HCT116 (cell line): ENCODE measurements around the gene HOXD11. TPM values are rescaled to one million over a fixed set of nuclear protein-coding genes. Genes with fewer than 3 reads are reported as not detected.

Experiments used
- ATAC-seq: fragments of 200-7000 bp; cut with Tn5 transposase; 2 replicates; pipeline ENCODE4 v1.9.1; 2020; ENCODE audit warnings: mild to moderate bottlenecking, moderate library complexity
- BruUV-seq: library from RNA; stranded (reverse); fragments of 400-500 nt; replicated peaks from 2 replicates; lab custom pipeline; 2021; lab: Mats Ljungman, UMichigan
- CTCF ChIA-PET: fragments of 300-600 bp; sonication (Branson Sonifier 250); formaldehyde crosslinking; loops from one replicate; lab custom pipeline; 2021; ENCODE audit warnings: antibody characterized with exemption; lab: Charles Lee
- POLR2A ChIA-PET: fragments of 300-600, 350-600 bp; sonication (Branson Sonifier 250); formaldehyde crosslinking; loops from one replicate; lab custom pipeline; 2021; ENCODE audit warnings: antibody characterized with exemption; lab: Charles Lee
- RAD21 ChIA-PET, 2 experiments: fragments of 300-600 bp; sonication (Branson Sonifier 250); formaldehyde crosslinking; loops; one replicate each; lab custom pipeline; 2023; ENCODE audit warnings: low total read pairs in 2 of 2; ENCODE audit not compliant: uncharacterized antibody in 2 of 2, unreplicated experiment in 2 of 2, low non-redundant PET in 1 of 2; lab: Charles Lee
- DNase-seq: peaks from one replicate; pipeline ENCODE4 v3.0.0-alpha.2; 2010; ENCODE audit warnings: low read depth, low spot score
- H2AFZ ChIP-seq: fragments of 200-600 bp; shearing (Covaris generic), sonication (generic); 2 replicates; pipeline ENCODE4 v1.6.1; 2017; ENCODE audit warnings: low read depth, mixed run types, mixed read lengths, antibody characterized with exemption, low read length; ENCODE audit not compliant: poor library complexity, severe bottlenecking
- H3K27ac ChIP-seq: 2 replicates; pipeline ENCODE4 v1.5.1; 2012; ENCODE audit warnings: low read depth, low read length
- H3K27me3 ChIP-seq: fragments of 200-600 bp; sonication (generic); 2 replicates; pipeline ENCODE4 v1.6.1; 2016; ENCODE audit warnings: mixed run types, low read length, mixed read lengths; ENCODE audit not compliant: insufficient read depth
- H3K36me3 ChIP-seq, 2 experiments: fragments of 200-500 bp in 1 of 2; fragments of 200-600 bp in 1 of 2; sonication (Bioruptor generic) in 1 of 2; sonication (generic) in 1 of 2; 2 replicates each; pipeline versions ENCODE4 v1.5.1 to v1.6.1; 2014 to 2016; ENCODE audit warnings: low read length in 2 of 2, inconsistent platforms in 1 of 2, mixed read lengths in 1 of 2, mixed run types in 1 of 2; ENCODE audit not compliant: insufficient read depth in 2 of 2, control insufficient read depth in 1 of 2
- H3K4me1 ChIP-seq, 2 experiments: fragments of 200-600 bp in 1 of 2; sonication (generic) in 1 of 2; 2 replicates each; pipeline versions ENCODE4 v1.5.1 to v1.6.1; 2012 to 2017; ENCODE audit warnings: low read length in 2 of 2, inconsistent platforms in 1 of 2, mild to moderate bottlenecking in 1 of 2, mixed read lengths in 1 of 2, mixed run types in 1 of 2, moderate library complexity in 1 of 2; ENCODE audit not compliant: insufficient read depth in 2 of 2, control insufficient read depth in 1 of 2
- H3K4me2 ChIP-seq: fragments of 200-600 bp; sonication (generic); 2 replicates; pipeline ENCODE4 v1.6.1; 2017; ENCODE audit warnings: mixed run types, low read length, mixed read lengths
- H3K4me3 ChIP-seq, 2 experiments: fragments of 200-600 bp in 1 of 2; sonication (generic) in 1 of 2; replicated peaks in 1 of 2; 2 replicates each; pipeline ENCODE4 v1.5.1; 2011 to 2016; ENCODE audit warnings: low read length in 2 of 2, control low read depth in 1 of 2, low read depth in 1 of 2, mild to moderate bottlenecking in 1 of 2, mixed read lengths in 1 of 2, mixed run types in 1 of 2
- H3K79me2 ChIP-seq: fragments of 200-600 bp; sonication (generic); 2 replicates; pipeline ENCODE4 v1.6.1; 2017; ENCODE audit warnings: mild to moderate bottlenecking, mixed run types, low read length, moderate library complexity, mixed read lengths; ENCODE audit not compliant: insufficient read depth
- H3K9ac ChIP-seq: fragments of 200-600 bp; sonication (generic); 2 replicates; pipeline ENCODE4 v1.6.1; 2016; ENCODE audit warnings: low read length, mixed read lengths
- H3K9me2 ChIP-seq: fragments of 200-600 bp; sonication (generic), shearing (Covaris generic); 2 replicates; pipeline ENCODE4 v1.6.1; 2017; ENCODE audit warnings: mixed run types, mild to moderate bottlenecking, moderate library complexity; ENCODE audit not compliant: insufficient read depth
- H3K9me3 ChIP-seq, 2 experiments: fragments of 200-500 bp in 1 of 2; fragments of 200-600 bp in 1 of 2; sonication (Bioruptor generic) in 1 of 2; sonication (generic) in 1 of 2; 2 replicates each; pipeline ENCODE4 v1.6.1; 2014 to 2017; ENCODE audit warnings: low read length in 2 of 2, mixed read lengths in 2 of 2, inconsistent platforms in 1 of 2, low read depth in 1 of 2, mild to moderate bottlenecking in 1 of 2, mixed run types in 1 of 2, moderate library complexity in 1 of 2; ENCODE audit not compliant: control insufficient read depth in 1 of 2, insufficient read depth in 1 of 2
- H4K20me1 ChIP-seq: fragments of 200-600 bp; sonication (generic), shearing (Covaris generic); 2 replicates; pipeline ENCODE4 v1.6.1; 2017; ENCODE audit warnings: mixed run types, mild to moderate bottlenecking, moderate library complexity; ENCODE audit not compliant: insufficient read depth
- CTCF ChIP-seq, 3 experiments: fragments of 200-600 bp in 1 of 3; sonication (generic) in 1 of 3; IDR thresholded peaks in 2 of 3; conservative IDR thresholded peaks in 1 of 3; 2 replicates each; pipeline ENCODE4 v1.5.1; 2012 to 2017; ENCODE audit warnings: low read depth in 2 of 3, low read length in 2 of 3, antibody characterized with exemption in 1 of 3, borderline replicate concordance in 1 of 3, control low read depth in 1 of 3, mild to moderate bottlenecking in 1 of 3, mixed read lengths in 1 of 3, mixed run types in 1 of 3, moderate library complexity in 1 of 3; ENCODE audit not compliant: insufficient read depth in 1 of 3
- EGR1 ChIP-seq: IDR thresholded peaks from 2 replicates; pipeline ENCODE4 v1.6.1; 2012; ENCODE audit warnings: low read depth
- EZH2phosphoT487 ChIP-seq: fragments of 200-600 bp; IDR thresholded peaks from 2 replicates; pipeline ENCODE4 v1.6.1; 2018; ENCODE audit warnings: antibody characterized with exemption, borderline replicate concordance
- FOSL1 ChIP-seq: IDR thresholded peaks from 2 replicates; pipeline ENCODE4 v1.6.1; 2012; ENCODE audit warnings: low read depth
- POLR2AphosphoS5 ChIP-seq: IDR thresholded peaks from 2 replicates; pipeline ENCODE4 v1.6.1; 2011; ENCODE audit warnings: mild to moderate bottlenecking, low read depth, low read length, moderate library complexity
- ZBTB33 ChIP-seq: IDR thresholded peaks from 2 replicates; pipeline ENCODE4 v1.6.1; 2011; ENCODE audit warnings: mild to moderate bottlenecking, low read length, moderate library complexity; ENCODE audit not compliant: insufficient replicate concordance; ENCODE audit errors: extremely low read depth
- intact Hi-C: fragments of 100-400 bp; cut with micrococcal nuclease; formaldehyde crosslinking; loops from 2 replicates; pipeline ENCODE4 v1.10.0; 2022
- total RNA-seq: library from RNA; stranded (reverse); gene quantifications from one replicate; pipeline ENCODE4 v1.2.1, GENCODE V29; 2021; ENCODE audit not compliant: unreplicated experiment

HOXD11 gene
- total RNA-seq, 1 experiment from 2014 or later, result not detected

- CTCF ChIA-PET, result no interaction called here
- H3K4me3 ChIP-seq, result no peak overlapping the region
These were observed 45.5 kb downstream of the HOXD11 start for GRCh38 chr2:176152350-176153181.

More at GRCh38 chr2:176152350-176153181, 45.5 kb downstream of the HOXD11 start:
- H2AFZ ChIP-seq, result no peak overlapping the region
- no peak for TF ChIP-seq CTCF (IDR thresholded peaks at IDR 0.05 in 2 of 3, conservative IDR thresholded peaks at IDR 0.05 in 1 of 3; ENCODE audit: borderline replicate concordance in 1 of 3, insufficient read depth in 1 of 3, low read depth in 2 of 3, low read length in 2 of 3)
- no peak for TF ChIP-seq POLR2AphosphoS5
- TF ChIP-seq EZH2phosphoT487, result no peak
- no peak for TF ChIP-seq ZBTB33
- no peak for TF ChIP-seq EGR1
- no peak for TF ChIP-seq FOSL1
- ChIA-PET RAD21 (no interaction called here), POLR2A (no interaction called here)
- H3K79me2 ChIP-seq, result no peaks in the 10 kb centered on the region
- intact Hi-C loops, result no loop called here
- H3K36me3 ChIP-seq, result no peaks in the 10 kb centered on the region
- H3K27me3 ChIP-seq, result no peaks in the 10 kb centered on the region
- no peak overlapping the region for H3K27ac ChIP-seq
- H3K9ac ChIP-seq, result no peak overlapping the region
- ATAC-seq, result no peak
- no peaks in the 10 kb centered on the region for H3K4me1 ChIP-seq
- H3K9me2 ChIP-seq, result no peaks in the 10 kb centered on the region
- no peaks in the 10 kb centered on the region for H3K9me3 ChIP-seq
- no TSS peak for BruUV-seq
- DNase-seq, result no peak
- H3K4me2 ChIP-seq, result no peak overlapping the region
- no peaks in the 10 kb centered on the region for H4K20me1 ChIP-seq
